Transverse colon (tissue), 3 donors: ENCODE data around the gene FRG2B.
"Not testable (repeated sequence)": the region's sequence is repeated elsewhere in the genome, so short reads cannot be mapped to it uniquely, and the experiment has no call there.

ENCODE experiments used
- CTCF ChIP-seq, 5 experiments: fragments of 200-600 bp in 3 of 5; fragments of 450-650 bp in 2 of 5; sonication (generic) in 3 of 5; IDR thresholded peaks; 1 replicate in 2 of 5; 2 replicates in 3 of 5; pipeline ENCODE4 v1.5.1; 2016 to 2017; ENCODE audit warnings: antibody characterized with exemption in 5 of 5, inconsistent platforms in 3 of 5, mild to moderate bottlenecking in 2 of 5, moderate library complexity in 1 of 5
- POLR2A ChIP-seq: fragments of 450-650 bp; IDR thresholded peaks from one replicate; pipeline ENCODE4 v1.6.1; 2016; ENCODE audit warnings: antibody characterized with exemption, mild to moderate bottlenecking, moderate library complexity

- not testable (repeated sequence) for TF ChIP-seq CTCF (IDR thresholded peaks at IDR 0.05); POLR2A
Measured at GRCh38 chr10:133657276-133657675, 30.7 kb upstream of the FRG2B start.
